ENCODE data around the gene ACOT7.
"Not testable (repeated sequence)": the region's sequence is repeated elsewhere in the genome, so short reads cannot be mapped to it uniquely, and the experiment has no call there.

Gene ACOT7

GRCh38 chr1:6310116-6310848, 83.3 kb downstream of the ACOT7 start:
- TF ChIP-seq ZNF274 (IDR thresholded peaks at IDR 0.05; ENCODE audit: low read depth, low read length) (no peak), SUZ12 (IDR thresholded peaks at IDR 0.05; ENCODE audit: extremely low read depth, insufficient read depth, insufficient read length) (no peak)

GRCh38 chr1:6309564-6309963, 84.0 kb downstream of the ACOT7 start:
- no peak for TF ChIP-seq ZNF274 (IDR thresholded peaks at IDR 0.05; ENCODE audit: low read depth, low read length)
- no peak for TF ChIP-seq SUZ12 (IDR thresholded peaks at IDR 0.05; ENCODE audit: extremely low read depth, insufficient read depth, insufficient read length)
- TF ChIP-seq YY1 (IDR thresholded peaks at IDR 0.05; ENCODE audit: insufficient read depth, insufficient read length) = no peak
- Histone ChIP-seq H3K9ac (ENCODE audit: insufficient read length, low read depth) (no peak overlapping the region), H3K4me3 (ENCODE audit: insufficient read length, low read depth) (no peak overlapping the region), H3K36me3 (ENCODE audit: insufficient read depth, insufficient read length, low read length) (no peaks in the 10 kb centered on the region), H3K4me1 (ENCODE audit: insufficient read depth, insufficient read length) (no peaks in the 10 kb centered on the region), H3K27me3 (ENCODE audit: insufficient read depth, insufficient read length) (no peaks in the 10 kb centered on the region), H3K9me3 (ENCODE audit: insufficient read depth, low read length) (no peaks in the 10 kb centered on the region)
- no peak for DNase-seq (ENCODE audit: low read depth, low spot score)

More at GRCh38 chr1:6310116-6310848, 83.3 kb downstream of the ACOT7 start:
- DNase-seq (ENCODE audit: low read depth, low spot score) = no peak
- Histone ChIP-seq H3K27me3 (ENCODE audit: insufficient read depth, insufficient read length) (no peaks in the 10 kb centered on the region), H3K36me3 (ENCODE audit: insufficient read depth, insufficient read length, low read length) (no peaks in the 10 kb centered on the region), H3K9ac (ENCODE audit: insufficient read length, low read depth) (no peak overlapping the region), H3K4me3 (ENCODE audit: insufficient read length, low read depth) (no peak overlapping the region), H3K9me3 (ENCODE audit: insufficient read depth, low read length) (no peaks in the 10 kb centered on the region), H3K4me1 (ENCODE audit: insufficient read depth, insufficient read length) (no peaks in the 10 kb centered on the region)

- TF ChIP-seq ZNF274 (IDR thresholded peaks at IDR 0.05; ENCODE audit: low read depth, low read length) (no peak), SUZ12 (IDR thresholded peaks at IDR 0.05; ENCODE audit: extremely low read depth, insufficient read depth, insufficient read length) (no peak), YY1 (IDR thresholded peaks at IDR 0.05; ENCODE audit: insufficient read depth, insufficient read length) (no peak)
- Histone ChIP-seq H3K4me3 (ENCODE audit: insufficient read length, low read depth) (no peak overlapping the region), H3K36me3 (ENCODE audit: insufficient read depth, insufficient read length, low read length) (no peaks in the 10 kb centered on the region), H3K9ac (ENCODE audit: insufficient read length, low read depth) (no peak overlapping the region), H3K4me1 (ENCODE audit: insufficient read depth, insufficient read length) (no peaks in the 10 kb centered on the region), H3K9me3 (ENCODE audit: insufficient read depth, low read length) (no peaks in the 10 kb centered on the region), H3K27me3 (ENCODE audit: insufficient read depth, insufficient read length) (no peaks in the 10 kb centered on the region)
- DNase-seq (ENCODE audit: low read depth, low spot score) = no peak
Measured at GRCh38 chr1:6308449-6308848, 85.1 kb downstream of the ACOT7 start.

GRCh38 chr1:6307682-6308081, 85.9 kb downstream of the ACOT7 start:
- not testable (repeated sequence) for H3K9ac ChIP-seq (ENCODE audit: insufficient read length, low read depth); DNase-seq (ENCODE audit: low read depth, low spot score); H3K4me3 ChIP-seq (ENCODE audit: insufficient read length, low read depth); H3K36me3 ChIP-seq (ENCODE audit: insufficient read depth, insufficient read length, low read length); H3K27me3 ChIP-seq (ENCODE audit: insufficient read depth, insufficient read length); H3K4me1 ChIP-seq (ENCODE audit: insufficient read depth, insufficient read length); H3K9me3 ChIP-seq (ENCODE audit: insufficient read depth, low read length)

- no peaks in the 10 kb centered on the region for H3K36me3 ChIP-seq (ENCODE audit: insufficient read depth, insufficient read length, low read length)
- TF ChIP-seq ZNF274 (IDR thresholded peaks at IDR 0.05; ENCODE audit: low read depth, low read length) = no peak
- no peak for TF ChIP-seq SUZ12 (IDR thresholded peaks at IDR 0.05; ENCODE audit: extremely low read depth, insufficient read depth, insufficient read length)
- no peak for TF ChIP-seq YY1 (IDR thresholded peaks at IDR 0.05; ENCODE audit: insufficient read depth, insufficient read length)
- no peaks in the 10 kb centered on the region for H3K27me3 ChIP-seq (ENCODE audit: insufficient read depth, insufficient read length)
Measured at GRCh38 chr1:6307099-6307498, 86.5 kb downstream of the ACOT7 start.

GRCh38 chr1:6303397-6304012, 90.1 kb downstream of the ACOT7 start:
- no peak for TF ChIP-seq ZNF274 (IDR thresholded peaks at IDR 0.05; ENCODE audit: low read depth, low read length)
- TF ChIP-seq SUZ12 (IDR thresholded peaks at IDR 0.05; ENCODE audit: extremely low read depth, insufficient read depth, insufficient read length) = no peak
- no peak for TF ChIP-seq YY1 (IDR thresholded peaks at IDR 0.05; ENCODE audit: insufficient read depth, insufficient read length)
- H3K9me3 ChIP-seq (ENCODE audit: insufficient read depth, low read length) = no peaks in the 10 kb centered on the region
- no peaks in the 10 kb centered on the region for H3K4me1 ChIP-seq (ENCODE audit: insufficient read depth, insufficient read length)
- no peak for DNase-seq (ENCODE audit: low read depth, low spot score)
- H3K27me3 ChIP-seq (ENCODE audit: insufficient read depth, insufficient read length) = no peaks in the 10 kb centered on the region
- no peak overlapping the region for H3K9ac ChIP-seq (ENCODE audit: insufficient read length, low read depth)
- peaks cover 4% of the 10 kb centered on the region for H3K36me3 ChIP-seq (ENCODE audit: insufficient read depth, insufficient read length, low read length)
- no peak overlapping the region for H3K4me3 ChIP-seq (ENCODE audit: insufficient read length, low read depth)

More at GRCh38 chr1:6307099-6307498, 86.5 kb downstream of the ACOT7 start:
- no peaks in the 10 kb centered on the region for H3K9me3 ChIP-seq (ENCODE audit: insufficient read depth, low read length)
- no peak overlapping the region for H3K9ac ChIP-seq (ENCODE audit: insufficient read length, low read depth)
- no peak overlapping the region for H3K4me3 ChIP-seq (ENCODE audit: insufficient read length, low read depth)
- DNase-seq (ENCODE audit: low read depth, low spot score) = no peak
- no peaks in the 10 kb centered on the region for H3K4me1 ChIP-seq (ENCODE audit: insufficient read depth, insufficient read length)

- H3K4me3 ChIP-seq (ENCODE audit: insufficient read length, low read depth) = no peak overlapping the region
- no peaks in the 10 kb centered on the region for H3K27me3 ChIP-seq (ENCODE audit: insufficient read depth, insufficient read length)
- no peaks in the 10 kb centered on the region for H3K4me1 ChIP-seq (ENCODE audit: insufficient read depth, insufficient read length)
- H3K9me3 ChIP-seq (ENCODE audit: insufficient read depth, low read length) = no peaks in the 10 kb centered on the region
- DNase-seq (ENCODE audit: low read depth, low spot score) = no peak
- no peak overlapping the region for H3K9ac ChIP-seq (ENCODE audit: insufficient read length, low read depth)
- H3K36me3 ChIP-seq (ENCODE audit: insufficient read depth, insufficient read length, low read length) = peaks cover 4% of the 10 kb centered on the region
- TF ChIP-seq SUZ12 (IDR thresholded peaks at IDR 0.05; ENCODE audit: extremely low read depth, insufficient read depth, insufficient read length) (no peak), YY1 (IDR thresholded peaks at IDR 0.05; ENCODE audit: insufficient read depth, insufficient read length) (no peak), ZNF274 (IDR thresholded peaks at IDR 0.05; ENCODE audit: low read depth, low read length) (no peak)
Measured at GRCh38 chr1:6302568-6302967, 91.0 kb downstream of the ACOT7 start.
